Adipose tissue (tissue), 3 donors: ENCODE results near the gene ERMP1. TPM values are rescaled to one million over a fixed set of nuclear protein-coding genes. Genes with fewer than 3 reads are reported as not detected.

Experiments
- H3K27ac ChIP-seq: one replicate; pipeline ENCODE4 v1.5.1; 2013; ENCODE audit warnings: low read depth, low read length
- WGBS, 3 donors: extraction: QIAGEN DNeasy Blood & Tissue Kit; methylation state at CpG; one replicate each; pipeline ENCODE4 v1.1.7; 2013; 5-methylcytosine and 5-hydroxymethylcytosine counted together
- polyA plus RNA-seq, 3 donors: library from polyadenylated mRNA; stranded (reverse); fragments of 200-250 nt; gene quantifications; one replicate each; pipeline ENCODE4 v1.2.3, GENCODE V29; 2013
- donor health status: healthy with polysubstance abuse.
- donor health status: Bipolar disorder and iron deficiency.
- donor health status: healthy.

Gene ERMP1
- polyA plus RNA-seq, 3 donors: 2.8 to 4.6 (median 4.5) TPM

DNA sequence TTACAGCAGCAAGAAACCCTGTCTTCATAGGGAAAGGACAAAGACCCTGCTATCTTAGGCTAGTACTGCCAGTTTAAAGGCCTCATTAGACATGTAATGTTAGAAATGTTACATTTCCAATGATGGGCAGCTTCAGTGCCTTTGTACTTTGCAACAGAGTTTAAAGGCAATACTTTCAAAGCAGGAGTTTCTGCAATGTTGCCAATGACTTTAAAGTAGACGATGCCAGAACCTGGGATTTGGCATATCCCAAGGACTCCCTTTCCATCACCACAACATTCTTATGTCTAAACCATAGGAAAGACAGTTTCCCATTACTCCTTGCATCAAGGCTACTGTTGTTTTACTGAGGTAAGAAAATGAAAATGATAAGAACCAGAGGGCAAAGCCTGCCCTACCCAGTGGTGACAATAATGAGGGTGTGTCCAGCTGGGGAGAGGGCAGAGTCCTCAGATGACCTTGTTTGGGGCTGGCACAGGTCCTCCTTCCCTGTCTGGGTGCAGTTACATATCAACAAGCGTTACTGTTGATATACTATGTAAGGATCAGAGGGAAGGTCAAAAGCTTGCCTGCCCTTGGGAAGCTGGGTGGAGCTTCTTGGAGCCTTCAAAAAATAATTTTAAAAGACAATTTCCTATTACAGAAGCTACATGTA lies 30.3 kb upstream of the ERMP1 start:
- H3K27ac ChIP-seq: no peak overlapping the region
- whole genome bisulfite sequencing, 3 donors: 30 to 83% (median 81%) methylated on average over 2 of the region's 2 CpGs

GRCh38 chr9:5858833-5859232 lies 25.9 kb upstream of the ERMP1 start:
- WGBS, 3 donors: 41 to 69% (median 42%) methylated on average over 3 of the region's 3 CpGs
- no peak overlapping the region for H3K27ac ChIP-seq

DNA sequence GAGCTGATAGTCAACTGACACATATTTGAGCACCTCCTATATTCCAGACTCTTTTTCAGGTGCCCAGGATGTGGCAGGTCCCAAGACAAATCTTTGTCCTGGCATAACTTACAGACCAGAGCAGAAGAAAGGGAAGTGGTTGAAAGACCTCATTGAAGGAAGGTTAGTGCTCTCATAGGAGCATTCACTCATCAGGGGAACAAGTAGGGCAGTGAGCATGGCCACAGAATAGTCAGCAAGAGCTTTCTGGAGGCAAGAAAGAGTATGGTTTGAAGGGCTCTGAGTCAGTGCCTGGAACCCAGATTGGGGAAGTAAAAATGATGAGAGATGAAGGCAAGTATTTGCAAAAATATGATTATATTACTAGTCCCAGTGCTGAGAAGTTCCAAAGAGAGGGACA lies 25.0 kb upstream of the ERMP1 start:
- no peak overlapping the region for H3K27ac ChIP-seq

GRCh38 chr9:5854063-5854790 lies 21.3 kb upstream of the ERMP1 start:
- 90 to 95% (median 94%) methylated on average over 4 of the region's 4 CpGs for WGBS, 3 donors
- no peak overlapping the region for H3K27ac ChIP-seq

DNA sequence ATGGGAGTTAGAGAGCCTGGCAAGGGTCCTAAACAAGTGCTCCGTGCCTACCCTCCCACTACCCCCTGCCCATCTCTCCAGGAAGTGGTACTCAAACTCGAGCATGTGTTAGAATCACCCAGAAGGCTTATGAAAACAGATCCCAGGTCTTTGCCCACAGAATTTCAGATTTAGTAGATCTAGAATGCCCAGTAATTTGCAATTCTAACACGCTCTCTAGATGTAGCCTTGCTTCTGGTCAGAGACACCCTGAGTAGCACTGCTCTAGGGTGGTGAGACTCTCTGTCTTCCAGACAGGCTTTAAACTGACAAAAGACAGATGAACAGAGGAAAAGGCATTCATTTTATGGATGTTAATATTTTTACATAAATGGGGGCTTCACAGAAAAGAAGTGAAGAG lies 20.7 kb upstream of the ERMP1 start:
- whole genome bisulfite sequencing, 3 donors: 62 to 86% (median 64%) methylated on average over 3 of the region's 3 CpGs
- H3K27ac ChIP-seq: no peak overlapping the region

GRCh38 chr9:5852987-5853386 lies 20.1 kb upstream of the ERMP1 start:
- 61 to 74% (median 64%) methylated on average over 1 of the region's 1 CpG for WGBS, 3 donors
- H3K27ac ChIP-seq: no peak overlapping the region

DNA sequence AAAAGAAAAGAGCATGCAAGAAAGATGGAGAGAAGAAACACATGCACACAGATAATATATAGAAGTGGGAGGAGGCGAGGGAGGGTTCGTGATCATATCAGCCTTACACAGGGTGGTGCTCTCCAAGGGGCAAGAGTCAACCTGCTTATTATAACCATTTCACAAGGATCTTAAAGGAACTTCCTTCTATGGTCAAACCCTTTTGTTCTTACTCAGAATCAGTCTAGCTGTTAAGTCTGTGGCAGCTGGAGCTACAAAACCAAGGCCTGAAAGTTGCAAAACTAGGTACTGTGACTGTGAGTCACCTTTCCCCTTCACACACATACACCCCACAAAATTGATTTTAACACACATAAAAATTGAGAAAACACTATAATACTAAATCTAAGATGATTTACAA lies 18.5 kb upstream of the ERMP1 start:
- WGBS, 3 donors: 51 to 92% (median 66%) methylated on average over 2 of the region's 2 CpGs
- H3K27ac ChIP-seq: no peak overlapping the region

- no peak overlapping the region for H3K27ac ChIP-seq
These were observed 17.8 kb upstream of the ERMP1 start for GRCh38 chr9:5850724-5851122.

DNA sequence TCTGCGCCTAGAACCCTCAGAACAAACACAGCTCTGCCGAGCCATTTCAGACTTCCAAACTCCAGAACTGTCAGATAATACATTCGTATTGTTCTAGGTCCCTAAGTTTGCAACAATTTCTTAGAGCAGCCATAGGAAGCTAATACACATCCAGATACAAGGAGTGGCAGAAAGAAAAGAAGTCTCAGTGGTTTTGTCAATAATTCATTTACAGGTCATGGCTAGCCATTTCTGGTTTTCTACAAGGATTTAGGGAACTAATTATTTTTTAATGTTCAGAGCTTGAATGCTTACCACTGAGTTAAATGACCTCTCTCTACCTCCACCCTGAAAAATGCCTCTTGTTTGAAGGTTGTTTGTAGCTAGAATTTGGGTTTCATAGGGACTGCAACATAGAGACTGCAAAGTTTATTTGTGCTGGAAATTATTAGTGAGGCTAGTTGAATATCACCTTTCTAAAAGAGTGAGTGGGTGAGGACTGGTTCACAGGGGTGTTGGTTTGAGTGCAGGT lies 15.5 kb upstream of the ERMP1 start:
- 72 to 91% (median 84%) methylated on average over 3 of the region's 3 CpGs for WGBS, 3 donors
- H3K27ac ChIP-seq: no peak overlapping the region

DNA sequence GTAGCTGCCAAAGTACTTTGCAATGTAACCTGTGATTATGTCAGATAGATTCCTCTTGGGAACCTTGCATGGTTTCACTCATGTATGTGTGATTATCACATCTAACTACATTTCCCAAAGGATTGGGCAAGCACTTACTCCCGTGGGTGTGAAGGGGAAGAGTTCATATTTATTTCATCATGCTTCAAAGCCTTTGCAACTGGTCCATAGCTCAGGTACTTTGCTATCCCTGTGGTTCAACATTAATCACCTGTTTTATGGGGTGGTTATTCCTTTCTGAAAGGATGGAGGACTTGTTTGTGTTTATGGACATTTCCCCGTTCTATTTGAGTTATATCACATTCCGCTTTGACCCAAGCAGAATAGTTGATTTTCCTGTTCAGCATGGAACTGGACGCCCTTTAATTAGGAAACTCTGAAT lies 13.6 kb upstream of the ERMP1 start:
- 76 to 87% (median 76%) methylated on average over 4 of the region's 4 CpGs for WGBS, 3 donors
- H3K27ac ChIP-seq: no peak overlapping the region

- 93 to 97% (median 95%) methylated on average over 1 of the region's 1 CpG for WGBS, 3 donors
- no peak overlapping the region for H3K27ac ChIP-seq
These were observed 13.2 kb upstream of the ERMP1 start for GRCh38 chr9:5846096-5846495.

- no peak overlapping the region for H3K27ac ChIP-seq
- WGBS, 3 donors: 72 to 87% (median 82%) methylated on average over 1 of the region's 1 CpG
These were observed 12.2 kb upstream of the ERMP1 start for GRCh38 chr9:5845157-5845531.

GRCh38 chr9:5843794-5844471 lies 11.0 kb upstream of the ERMP1 start:
- H3K27ac ChIP-seq: no peak overlapping the region
- 29 to 50% (median 32%) methylated on average over 8 of the region's 8 CpGs for WGBS, 3 donors

GRCh38 chr9:5842929-5843793 lies 10.2 kb upstream of the ERMP1 start:
- no peak overlapping the region for H3K27ac ChIP-seq
- 65 to 69% (median 67%) methylated on average over 5 of the region's 5 CpGs for WGBS, 3 donors

- 72 to 91% (median 79%) methylated on average over 12 of the region's 12 CpGs for WGBS, 3 donors
- no peak overlapping the region for H3K27ac ChIP-seq
These were observed 9.1 kb upstream of the ERMP1 start for GRCh38 chr9:5841771-5842573.

GRCh38 chr9:5840788-5841187 lies 7.9 kb upstream of the ERMP1 start:
- no peak overlapping the region for H3K27ac ChIP-seq
- 69 to 83% (median 81%) methylated on average over 3 of the region's 3 CpGs for WGBS, 3 donors

DNA sequence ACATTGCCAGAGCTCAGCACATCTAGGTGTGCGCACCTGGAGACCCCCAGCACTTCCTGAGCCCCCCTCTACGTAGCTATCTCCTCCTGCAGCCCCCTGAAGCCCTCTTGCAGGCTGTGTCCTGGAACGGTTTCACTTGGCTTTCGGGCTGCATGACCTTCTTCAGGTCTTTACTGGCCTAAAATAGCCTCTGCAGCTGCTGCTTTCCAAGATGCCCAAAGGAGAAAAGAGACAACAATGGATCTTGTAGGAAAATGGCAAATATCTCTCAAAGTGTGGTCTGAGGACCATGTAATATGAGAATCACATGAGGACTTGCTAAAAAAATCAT lies 6.6 kb upstream of the ERMP1 start:
- WGBS, 3 donors: 62 to 80% (median 76%) methylated on average over 4 of the region's 4 CpGs
- no peak overlapping the region for H3K27ac ChIP-seq
